Measurements from ENCODE around the gene TSSC4.

The TSSC4 gene

DNA sequence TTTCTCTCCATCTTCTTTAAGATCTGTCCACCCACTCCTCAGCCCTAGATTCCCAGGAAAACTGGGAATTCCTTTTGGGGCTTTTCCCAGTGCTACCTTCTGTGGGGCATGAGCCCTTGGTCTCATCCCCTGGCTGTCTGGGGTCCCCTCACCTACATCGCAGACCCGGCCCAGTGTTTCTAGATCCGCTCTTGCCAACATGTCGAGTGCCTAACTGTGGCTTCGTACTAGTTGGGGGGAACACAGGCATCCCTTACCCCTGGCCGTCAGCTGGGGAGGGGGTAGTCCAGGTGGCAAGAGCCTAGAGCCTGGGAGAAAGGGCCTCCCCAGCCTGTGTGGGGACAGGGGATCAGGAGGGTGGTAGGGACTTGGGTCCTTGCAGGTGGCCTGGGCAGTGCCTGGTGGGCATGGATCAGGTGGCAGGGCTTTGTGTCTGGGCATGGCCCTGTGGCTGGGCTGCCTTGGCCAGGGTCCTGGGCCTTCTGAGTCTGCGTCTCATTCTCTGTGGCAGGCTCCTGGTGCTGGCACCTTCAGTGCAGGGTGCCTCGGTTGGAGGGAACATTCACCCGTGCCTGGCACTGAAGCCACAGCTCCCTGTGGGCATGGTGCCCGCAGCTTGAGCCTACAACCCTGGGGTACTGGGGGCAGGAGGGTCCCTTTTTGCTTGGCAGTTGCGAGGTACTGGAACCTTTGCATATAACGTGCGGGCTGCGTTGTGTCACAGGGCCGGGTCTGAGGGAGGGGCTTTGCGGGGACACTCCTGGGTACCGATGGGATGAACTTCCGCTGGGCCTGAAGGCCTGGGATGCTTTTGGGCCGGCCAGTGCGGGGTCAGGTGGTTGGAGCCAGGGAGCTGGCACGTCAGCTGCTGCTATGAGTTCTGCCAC, 48.4 kb downstream of the TSSC4 start:
- no peak for DNase-seq (ENCODE audit: low spot score)

DNA sequence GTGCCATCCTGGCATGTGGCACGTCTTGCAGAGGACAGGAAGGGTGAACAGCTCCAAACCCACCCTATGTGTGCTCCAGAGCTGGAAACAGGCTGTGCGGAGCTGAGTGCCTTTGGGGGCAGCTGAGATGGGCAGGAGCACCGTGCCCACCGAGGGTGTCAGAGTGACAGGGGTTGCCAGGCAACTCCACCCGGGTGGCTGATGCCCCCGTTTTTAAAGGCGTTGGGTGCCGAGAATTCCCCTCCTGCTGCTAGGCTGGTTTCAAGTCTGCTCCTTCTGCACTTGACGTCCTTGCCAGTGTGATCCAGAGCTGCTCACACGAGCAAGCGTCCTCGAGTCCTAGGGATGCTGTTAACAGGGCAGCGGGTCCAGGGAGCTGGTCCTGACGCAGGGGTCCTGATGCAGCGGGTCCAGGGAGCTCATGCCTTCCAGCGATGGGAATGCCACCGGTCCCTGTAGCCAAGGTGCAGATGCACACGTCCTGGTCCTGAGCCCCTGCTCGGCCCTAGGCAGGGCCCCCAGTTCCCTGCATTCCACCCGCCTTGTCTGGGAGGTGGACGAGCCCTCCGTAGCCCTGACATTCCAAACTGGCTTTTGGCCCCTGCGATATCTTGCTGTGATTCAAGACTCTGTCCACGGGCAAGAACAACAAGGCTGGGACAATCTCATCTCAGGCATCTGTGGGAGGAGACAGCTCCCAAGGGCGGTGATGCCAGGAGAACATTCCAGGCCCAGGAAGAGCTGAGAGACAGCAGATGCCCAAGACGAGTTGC, 49.2 kb downstream of the TSSC4 start:
- peak; percentile 23 for DNase-seq (ENCODE audit: low spot score)

DNA sequence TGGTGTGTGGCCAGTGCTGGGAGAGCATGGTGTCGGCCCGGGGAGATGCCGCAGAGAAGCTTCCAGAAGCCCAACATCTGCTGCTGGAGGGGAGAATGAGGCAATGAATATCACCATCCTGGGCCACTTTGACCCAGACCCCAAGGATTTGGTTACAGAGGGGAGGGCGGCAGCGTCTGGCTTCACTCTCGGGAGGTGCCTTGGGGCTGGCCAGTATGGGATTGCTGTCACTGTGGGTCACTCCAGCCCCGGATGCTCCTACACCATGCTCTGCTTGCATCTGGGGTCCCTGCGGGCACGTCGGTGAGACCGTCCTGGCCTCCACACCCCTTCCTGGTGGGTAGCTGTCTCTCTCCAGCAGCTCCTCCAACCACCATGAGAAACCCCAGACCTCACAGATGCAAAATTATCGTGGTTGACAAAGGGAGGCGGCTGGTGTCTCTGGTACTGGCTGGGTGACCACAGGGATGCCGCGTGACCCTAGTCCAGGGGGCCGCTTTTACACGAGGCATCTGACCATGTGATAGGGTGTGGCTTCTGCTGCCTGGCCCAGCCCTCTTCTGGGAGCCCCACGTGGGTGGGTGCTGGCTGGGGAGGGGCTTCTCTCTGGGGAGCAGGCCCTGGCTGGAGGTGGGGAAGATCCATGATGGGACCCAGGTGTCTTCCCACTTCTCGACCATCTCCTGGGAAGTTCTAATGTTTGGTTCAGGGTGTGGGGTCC, 49.9 kb downstream of the TSSC4 start:
- no peak for DNase-seq (ENCODE audit: low spot score)

DNA sequence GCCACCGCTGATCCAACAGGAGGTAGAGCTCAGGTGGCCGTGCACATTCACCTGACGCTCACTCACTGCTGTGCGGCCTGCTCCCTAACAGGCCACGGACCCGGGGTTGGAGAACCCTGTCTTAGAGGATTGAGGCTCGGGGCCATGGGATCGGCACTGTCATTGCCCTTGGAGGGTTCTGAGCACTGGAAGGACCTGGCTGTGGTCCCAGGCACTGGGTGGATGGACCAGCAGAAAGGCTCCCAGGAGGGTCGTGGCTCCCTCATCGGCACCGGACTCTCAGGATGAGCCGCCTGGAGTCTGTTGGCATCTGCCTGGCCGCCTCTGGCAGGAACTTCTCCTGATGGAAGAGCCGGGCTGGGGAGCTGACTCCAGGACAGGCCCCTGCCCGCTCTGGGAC, 50.8 kb downstream of the TSSC4 start:
- no peak for DNase-seq (ENCODE audit: low spot score)

DNA sequence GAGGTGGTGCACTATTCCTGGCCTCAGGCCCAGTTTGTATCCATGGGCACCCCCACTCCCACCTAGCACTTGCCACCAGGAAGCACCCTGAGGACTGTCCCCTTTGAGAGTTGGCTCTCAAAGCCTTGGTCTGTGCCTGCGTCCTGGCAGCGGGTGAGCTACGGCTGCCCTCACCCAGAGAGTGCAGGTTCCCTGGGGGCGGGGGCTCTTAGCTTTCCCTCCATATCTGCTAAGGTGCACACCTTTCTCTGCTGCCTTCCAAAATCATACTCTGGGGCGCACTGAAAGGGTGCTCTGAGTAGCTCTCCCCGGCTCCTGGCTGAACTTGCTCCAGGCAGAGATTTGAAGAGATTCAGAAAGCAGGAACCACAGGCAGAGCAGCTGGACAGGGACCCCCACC, 51.4 kb downstream of the TSSC4 start:
- no peak for DNase-seq (ENCODE audit: low spot score)

DNA sequence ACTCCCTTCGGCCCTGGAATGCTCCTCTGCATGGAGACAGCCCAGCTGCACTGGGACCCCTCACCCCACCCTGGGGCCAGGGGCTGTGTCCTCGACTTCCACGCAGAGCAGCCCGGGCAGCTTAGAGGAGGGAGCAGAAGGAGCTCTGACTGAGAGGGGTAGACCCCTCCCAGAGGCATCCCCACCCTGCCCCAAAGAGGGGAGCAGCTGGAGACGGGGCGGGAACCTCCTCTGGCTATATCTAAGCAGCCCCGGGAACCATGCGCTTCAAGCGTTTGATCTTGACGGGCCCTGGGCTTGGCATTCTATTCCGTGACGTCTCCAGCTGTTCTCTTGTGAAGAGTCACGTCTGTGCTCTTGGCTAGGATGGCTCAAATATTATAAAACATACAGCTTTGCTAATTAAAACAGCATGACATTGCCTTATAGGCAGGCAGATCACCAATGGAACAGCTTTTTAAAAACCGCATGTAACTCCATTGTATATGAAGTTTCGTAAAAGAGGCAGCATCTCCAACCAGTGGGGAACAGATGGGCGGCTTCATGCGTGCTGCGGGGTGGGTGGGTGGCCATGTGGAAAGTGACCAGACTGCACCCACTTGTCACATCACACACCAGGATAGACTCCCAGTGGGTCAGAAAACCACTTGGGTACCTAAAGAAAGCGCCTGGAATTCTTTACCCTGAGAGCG, 51.9 kb downstream of the TSSC4 start:
- DNase-seq (ENCODE audit: low spot score): no peak

DNA sequence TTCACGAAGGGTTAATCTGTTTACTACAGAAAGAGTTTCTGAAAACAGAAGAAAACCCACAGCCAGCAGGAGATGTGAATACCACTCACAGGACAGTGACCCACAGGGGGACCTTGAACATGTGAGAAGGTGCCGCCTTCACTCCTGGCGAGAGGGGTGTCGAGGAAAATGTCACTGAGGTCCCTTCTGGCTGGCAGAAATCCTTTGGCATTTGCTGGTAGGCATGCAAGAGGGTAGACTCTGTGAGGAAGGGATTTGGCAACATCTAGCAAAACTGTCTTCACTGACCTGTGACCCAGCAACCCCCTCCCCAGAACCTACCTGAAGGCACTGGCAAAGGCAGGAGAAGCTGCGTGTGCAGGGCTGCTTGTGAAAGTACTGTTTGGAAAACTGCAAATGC, 52.9 kb downstream of the TSSC4 start:
- DNase-seq (ENCODE audit: low spot score): no peak
